ENCODE results near the gene DDB1. TPM values are rescaled to one million over a fixed set of nuclear protein-coding genes. Genes with fewer than 3 reads are reported as not detected.

Gene DDB1
- total and polyA plus RNA-seq, 4 donors = 44.2 to 148 (median 107) TPM

DNA sequence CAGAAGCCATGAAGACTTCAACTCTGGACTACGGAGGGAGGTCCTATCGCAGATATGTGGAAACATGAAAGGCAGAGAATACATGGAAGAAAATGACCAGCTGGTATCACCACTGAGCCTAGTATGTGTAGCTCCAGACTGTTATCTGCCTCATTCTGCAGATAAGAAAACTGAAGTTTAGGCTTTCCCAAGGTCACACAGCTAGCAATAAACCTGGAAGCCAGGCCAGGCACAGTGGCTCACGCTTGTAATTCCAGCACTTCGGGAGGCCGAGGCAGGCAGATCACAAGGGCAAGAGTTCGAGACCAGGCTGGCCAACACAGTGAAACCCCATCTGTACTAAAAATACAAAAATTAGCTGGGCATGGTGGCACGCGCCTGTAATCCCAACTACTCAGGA, 22.2 kb downstream of the DDB1 start:
- ATAC-seq (ENCODE audit: low FRiP score) = no peak
- peaks cover 24 to 29% of the 10 kb centered on the region in 2 donors for H3K36me3 ChIP-seq (ENCODE audit: control insufficient read depth in 1 of 2, insufficient read depth in 2 of 2, low read length in 1 of 2)
- no peak overlapping the region for H3K4me3 ChIP-seq (ENCODE audit: low read length in 2 of 2)
- no peaks in the 10 kb centered on the region for H3K4me1 ChIP-seq (ENCODE audit: control insufficient read depth in 1 of 2, insufficient read depth in 2 of 2, low read length in 2 of 2)
- intact Hi-C loops (cut with DNase I) = no loop called here
- H3K27me3 ChIP-seq (ENCODE audit: control insufficient read depth in 1 of 2, insufficient read depth in 2 of 2, low read length in 1 of 2) = no peaks in the 10 kb centered on the region
- H3K27ac ChIP-seq (ENCODE audit: low read depth in 1 of 2, low read length in 2 of 2) = no peak overlapping the region
- no peaks in the 10 kb centered on the region for H3K9me3 ChIP-seq (ENCODE audit: control insufficient read depth, low read length)
- DNase-seq = no peak
- WGBS, 2 donors = 87% methylated on average over 8 of the region's 8 CpGs

GRCh38 chr11:61309739-61310138, 23.2 kb downstream of the DDB1 start:
- WGBS, 2 donors = 95 to 96% methylated on average over 7 of the region's 7 CpGs

GRCh38 chr11:61309141-61309540, 23.8 kb downstream of the DDB1 start:
- Histone ChIP-seq H3K4me3 (ENCODE audit: low read length in 2 of 2) (no peak overlapping the region), H3K27me3 (ENCODE audit: control insufficient read depth in 1 of 2, insufficient read depth in 2 of 2, low read length in 1 of 2) (no peaks in the 10 kb centered on the region), H3K9me3 (ENCODE audit: control insufficient read depth, low read length) (no peaks in the 10 kb centered on the region), H3K27ac (ENCODE audit: low read depth in 1 of 2, low read length in 2 of 2) (no peak overlapping the region), H3K4me1 (ENCODE audit: control insufficient read depth in 1 of 2, insufficient read depth in 2 of 2, low read length in 2 of 2) (no peaks in the 10 kb centered on the region), H3K36me3 (ENCODE audit: control insufficient read depth in 1 of 2, insufficient read depth in 2 of 2, low read length in 1 of 2) (peaks cover 22 to 26% of the 10 kb centered on the region in 2 donors)
- DNase-seq = no peak
- no peak for ATAC-seq (ENCODE audit: low FRiP score)
- 88 to 93% methylated on average over 4 of the region's 4 CpGs for WGBS, 2 donors
- intact Hi-C loops (cut with DNase I) = no loop called here

More at GRCh38 chr11:61309739-61310138, 23.2 kb downstream of the DDB1 start:
- intact Hi-C loops (cut with DNase I) = no loop called here
- Histone ChIP-seq H3K27me3 (ENCODE audit: control insufficient read depth in 1 of 2, insufficient read depth in 2 of 2, low read length in 1 of 2) (no peaks in the 10 kb centered on the region), H3K4me1 (ENCODE audit: control insufficient read depth in 1 of 2, insufficient read depth in 2 of 2, low read length in 2 of 2) (no peaks in the 10 kb centered on the region), H3K4me3 (ENCODE audit: low read length in 2 of 2) (no peak overlapping the region), H3K9me3 (ENCODE audit: control insufficient read depth, low read length) (no peaks in the 10 kb centered on the region), H3K36me3 (ENCODE audit: control insufficient read depth in 1 of 2, insufficient read depth in 2 of 2, low read length in 1 of 2) (peaks cover 22 to 28% of the 10 kb centered on the region in 2 donors), H3K27ac (ENCODE audit: low read depth in 1 of 2, low read length in 2 of 2) (no peak overlapping the region)
- DNase-seq (no peak), ATAC-seq (ENCODE audit: low FRiP score) (no peak)

DNA sequence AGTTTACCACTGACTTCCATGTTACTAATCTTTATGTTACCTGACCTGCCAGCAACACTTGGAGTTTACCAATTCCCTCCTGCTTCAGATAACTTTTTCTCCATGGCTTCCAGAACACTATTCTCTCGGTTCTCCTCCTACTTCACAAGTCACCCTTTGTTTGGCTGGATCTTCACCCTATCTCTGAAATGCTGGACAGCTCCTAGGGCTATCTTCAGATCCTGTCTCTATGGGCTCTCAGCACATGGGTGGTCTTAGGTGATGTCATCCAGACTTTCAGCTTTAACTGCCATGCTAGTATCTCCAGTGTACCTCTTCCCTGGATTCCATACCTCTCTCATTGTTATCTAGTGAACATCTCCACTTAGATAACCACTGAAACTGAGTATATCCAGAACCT, 25.6 kb downstream of the DDB1 start:
- WGBS, 2 donors = 77 to 82% methylated on average over 1 of the region's 1 CpG
- Histone ChIP-seq H3K27me3 (ENCODE audit: control insufficient read depth in 1 of 2, insufficient read depth in 2 of 2, low read length in 1 of 2) (no peaks in the 10 kb centered on the region), H3K36me3 (ENCODE audit: control insufficient read depth in 1 of 2, insufficient read depth in 2 of 2, low read length in 1 of 2) (peaks cover 25 to 29% of the 10 kb centered on the region in 2 donors), H3K4me1 (ENCODE audit: control insufficient read depth in 1 of 2, insufficient read depth in 2 of 2, low read length in 2 of 2) (no peaks in the 10 kb centered on the region), H3K9me3 (ENCODE audit: control insufficient read depth, low read length) (no peaks in the 10 kb centered on the region), H3K4me3 (ENCODE audit: low read length in 2 of 2) (no peak overlapping the region), H3K27ac (ENCODE audit: low read depth in 1 of 2, low read length in 2 of 2) (no peak overlapping the region)
- DNase-seq (no peak), ATAC-seq (ENCODE audit: low FRiP score) (no peak)
- intact Hi-C loops (cut with DNase I) = no loop called here

- ATAC-seq (ENCODE audit: low FRiP score) = no peak
- 87 to 94% methylated on average over 1 of the region's 1 CpG for WGBS, 2 donors
- Histone ChIP-seq H3K9me3 (ENCODE audit: control insufficient read depth, low read length) (no peaks in the 10 kb centered on the region), H3K36me3 (ENCODE audit: control insufficient read depth in 1 of 2, insufficient read depth in 2 of 2, low read length in 1 of 2) (peaks cover 27 to 29% of the 10 kb centered on the region in 2 donors), H3K27ac (ENCODE audit: low read depth in 1 of 2, low read length in 2 of 2) (no peak overlapping the region), H3K4me3 (ENCODE audit: low read length in 2 of 2) (no peak overlapping the region), H3K27me3 (ENCODE audit: control insufficient read depth in 1 of 2, insufficient read depth in 2 of 2, low read length in 1 of 2) (no peaks in the 10 kb centered on the region), H3K4me1 (ENCODE audit: control insufficient read depth in 1 of 2, insufficient read depth in 2 of 2, low read length in 2 of 2) (no peaks in the 10 kb centered on the region)
- DNase-seq = no peak
- intact Hi-C loops (cut with DNase I) = no loop called here
These were observed 26.7 kb downstream of the DDB1 start for GRCh38 chr11:61306221-61306620.

- Histone ChIP-seq H3K9me3 (ENCODE audit: control insufficient read depth, low read length) (no peaks in the 10 kb centered on the region), H3K27ac (ENCODE audit: low read depth in 1 of 2, low read length in 2 of 2) (no peak overlapping the region), H3K4me1 (ENCODE audit: control insufficient read depth in 1 of 2, insufficient read depth in 2 of 2, low read length in 2 of 2) (no peaks in the 10 kb centered on the region), H3K36me3 (ENCODE audit: control insufficient read depth in 1 of 2, insufficient read depth in 2 of 2, low read length in 1 of 2) (peaks cover 25 to 27% of the 10 kb centered on the region in 2 donors), H3K27me3 (ENCODE audit: control insufficient read depth in 1 of 2, insufficient read depth in 2 of 2, low read length in 1 of 2) (no peaks in the 10 kb centered on the region), H3K4me3 (ENCODE audit: low read length in 2 of 2) (no peak overlapping the region)
- DNase-seq = no peak
- 95 to 97% methylated on average over 7 of the region's 7 CpGs for WGBS, 2 donors
- ATAC-seq (ENCODE audit: low FRiP score) = no peak
- intact Hi-C loops (cut with DNase I) = no loop called here
These were observed 27.5 kb downstream of the DDB1 start for GRCh38 chr11:61305417-61305816.

DNA sequence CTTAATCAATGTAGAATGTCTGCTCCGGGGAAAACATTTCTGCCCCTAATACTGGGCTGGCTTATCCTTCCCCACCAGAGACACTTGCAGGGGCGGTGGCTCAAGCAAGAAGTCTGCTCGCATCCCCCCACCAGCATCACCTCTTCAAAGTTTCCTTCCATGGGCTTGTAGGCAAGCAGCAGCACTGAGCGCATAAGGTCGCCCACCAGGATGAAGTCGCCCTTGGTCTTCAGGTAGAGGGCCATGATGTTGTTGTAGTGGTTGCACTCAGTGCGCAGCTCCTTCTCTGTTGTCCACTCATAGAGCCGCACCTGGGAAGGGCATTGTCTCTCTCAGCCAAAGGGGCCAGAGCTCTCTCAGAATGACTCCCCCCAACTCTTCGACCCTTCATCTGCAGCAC, 29.2 kb downstream of the DDB1 start:
- Histone ChIP-seq H3K27ac (ENCODE audit: low read depth in 1 of 2, low read length in 2 of 2) (no peak overlapping the region), H3K4me1 (ENCODE audit: control insufficient read depth in 1 of 2, insufficient read depth in 2 of 2, low read length in 2 of 2) (no peaks in the 10 kb centered on the region), H3K36me3 (ENCODE audit: control insufficient read depth in 1 of 2, insufficient read depth in 2 of 2, low read length in 1 of 2) (peaks cover 16 to 19% of the 10 kb centered on the region in 2 donors), H3K9me3 (ENCODE audit: control insufficient read depth, low read length) (no peaks in the 10 kb centered on the region), H3K27me3 (ENCODE audit: control insufficient read depth in 1 of 2, insufficient read depth in 2 of 2, low read length in 1 of 2) (no peaks in the 10 kb centered on the region), H3K4me3 (ENCODE audit: low read length in 2 of 2) (no peak overlapping the region)
- DNase-seq (no peak), ATAC-seq (ENCODE audit: low FRiP score) (no peak)
- WGBS, 2 donors = 90 to 93% methylated on average over 9 of the region's 9 CpGs
- intact Hi-C loops (cut with DNase I) = no loop called here

- Histone ChIP-seq H3K4me1 (ENCODE audit: control insufficient read depth in 1 of 2, insufficient read depth in 2 of 2, low read length in 2 of 2) (peaks cover 0 to 3% of the 10 kb centered on the region in 2 donors), H3K27ac (ENCODE audit: low read depth in 1 of 2, low read length in 2 of 2) (no peak overlapping the region), H3K27me3 (ENCODE audit: control insufficient read depth in 1 of 2, insufficient read depth in 2 of 2, low read length in 1 of 2) (no peaks in the 10 kb centered on the region), H3K36me3 (ENCODE audit: control insufficient read depth in 1 of 2, insufficient read depth in 2 of 2, low read length in 1 of 2) (peaks cover 13 to 17% of the 10 kb centered on the region in 2 donors), H3K4me3 (ENCODE audit: low read length in 2 of 2) (no peak overlapping the region), H3K9me3 (ENCODE audit: control insufficient read depth, low read length) (no peaks in the 10 kb centered on the region)
- intact Hi-C loops (cut with DNase I) = no loop called here
- DNase-seq = no peak
- WGBS, 2 donors = 88 to 92% methylated on average over 13 of the region's 13 CpGs
- no peak for ATAC-seq (ENCODE audit: low FRiP score)
These were observed 30.4 kb downstream of the DDB1 start for GRCh38 chr11:61302550-61302949.

DNA sequence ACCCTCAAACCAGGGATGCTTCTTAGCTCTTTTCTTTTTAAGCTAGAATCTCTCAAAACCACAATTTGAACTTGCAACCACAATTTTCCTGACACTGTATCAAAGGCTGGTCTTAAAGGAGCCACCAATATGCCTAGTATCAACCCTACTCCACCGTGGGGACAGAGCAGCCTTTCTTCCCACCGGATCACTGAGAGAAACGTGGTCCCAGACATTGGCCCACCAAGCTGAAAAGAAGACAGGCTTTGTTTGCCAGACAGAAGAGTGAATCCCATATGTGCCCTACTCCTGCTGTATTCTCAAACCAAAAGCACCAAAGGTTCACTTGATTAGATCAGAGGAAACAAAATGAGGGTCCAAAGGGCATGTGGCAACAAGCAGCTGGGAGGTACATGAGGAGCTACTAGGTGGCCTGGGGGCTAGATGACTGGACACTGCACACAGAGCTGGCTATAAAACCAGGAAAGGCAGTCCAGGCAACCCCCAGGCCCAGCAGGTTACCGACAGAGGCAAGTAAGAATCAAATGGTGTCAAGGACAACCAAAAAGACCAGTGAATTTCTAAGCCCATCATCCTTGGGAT, 34.2 kb downstream of the DDB1 start:
- Histone ChIP-seq H3K4me3 (ENCODE audit: low read length in 2 of 2) (no peak overlapping the region), H3K9me3 (ENCODE audit: control insufficient read depth, low read length) (no peaks in the 10 kb centered on the region), H3K27me3 (ENCODE audit: control insufficient read depth in 1 of 2, insufficient read depth in 2 of 2, low read length in 1 of 2) (no peaks in the 10 kb centered on the region), H3K36me3 (ENCODE audit: control insufficient read depth in 1 of 2, insufficient read depth in 2 of 2, low read length in 1 of 2) (peaks cover 8 to 11% of the 10 kb centered on the region in 2 donors), H3K4me1 (ENCODE audit: control insufficient read depth in 1 of 2, insufficient read depth in 2 of 2, low read length in 2 of 2) (peaks cover 0 to 3% of the 10 kb centered on the region in 2 donors), H3K27ac (ENCODE audit: low read depth in 1 of 2, low read length in 2 of 2) (no peak overlapping the region)
- no peak for DNase-seq
- ATAC-seq (ENCODE audit: low FRiP score) = no peak
- WGBS, 2 donors = 89 to 91% methylated on average over 4 of the region's 4 CpGs
- intact Hi-C loops (cut with DNase I) = no loop called here

Measured in aorta (tissue), 5 donors.